H9 (cell line): ENCODE measurements around the gene EIF2S3. TPM values are rescaled to one million over a fixed set of nuclear protein-coding genes. Genes with fewer than 3 reads are reported as not detected.

Experiments
- DNase-seq: peaks from one replicate; pipeline ENCODE4 v3.0.0-alpha.2; 2017
- H2AFZ ChIP-seq: one replicate; pipeline ENCODE4 v1.6.1; 2013; ENCODE audit warnings: mild to moderate bottlenecking, low read length, control low read depth, moderate library complexity
- H2AK5ac ChIP-seq: 2 replicates; pipeline ENCODE4 v1.6.1; 2013; ENCODE audit warnings: low read length, control low read depth, mixed read lengths; ENCODE audit not compliant: insufficient read length
- H2BK120ac ChIP-seq: one replicate; pipeline ENCODE4 v1.6.1; 2013; ENCODE audit warnings: low read depth, mild to moderate bottlenecking, low read length, control low read depth, inconsistent platforms; ENCODE audit not compliant: poor library complexity, severe bottlenecking
- H2BK12ac ChIP-seq: 2 replicates; pipeline ENCODE4 v1.6.1; 2013; ENCODE audit warnings: low read length, control low read depth, mixed read lengths, low read depth; ENCODE audit not compliant: insufficient read length
- H2BK15ac ChIP-seq: 2 replicates; pipeline ENCODE4 v1.6.1; 2013; ENCODE audit warnings: low read depth, low read length, control low read depth
- H2BK20ac ChIP-seq: one replicate; pipeline ENCODE4 v1.6.1; 2013; ENCODE audit warnings: low read depth, mild to moderate bottlenecking, low read length, control low read depth, inconsistent platforms; ENCODE audit not compliant: poor library complexity, severe bottlenecking
- H2BK5ac ChIP-seq: 2 replicates; pipeline ENCODE4 v1.6.1; 2013; ENCODE audit warnings: low read length, control low read depth, mixed read lengths; ENCODE audit not compliant: insufficient read length
- H3K14ac ChIP-seq: 2 replicates; pipeline ENCODE4 v1.6.1; 2013; ENCODE audit warnings: low read length, control low read depth; ENCODE audit not compliant: insufficient read depth
- H3K18ac ChIP-seq: 2 replicates; pipeline ENCODE4 v1.6.1; 2013; ENCODE audit warnings: low read depth, mild to moderate bottlenecking, mixed read lengths, low read length, control low read depth; ENCODE audit not compliant: insufficient read length
- H3K23ac ChIP-seq: 2 replicates; pipeline ENCODE4 v1.6.1; 2013; ENCODE audit warnings: low read length, control low read depth, mixed read lengths, low read depth; ENCODE audit not compliant: insufficient read length
- H3K23me2 ChIP-seq: 2 replicates; pipeline ENCODE4 v1.6.1; 2013; ENCODE audit warnings: low read depth, mild to moderate bottlenecking, mixed read lengths, low read length, control low read depth; ENCODE audit not compliant: insufficient read length, poor library complexity, severe bottlenecking
- H3K27ac ChIP-seq: 2 replicates; pipeline ENCODE4 v1.5.1; 2013; ENCODE audit warnings: low read length, control low read depth, mixed read lengths, low read depth; ENCODE audit not compliant: insufficient read length
- H3K27me3 ChIP-seq: 2 replicates; pipeline ENCODE4 v1.6.1; 2013; ENCODE audit warnings: low read length, control low read depth, inconsistent platforms; ENCODE audit not compliant: insufficient read depth
- H3K4ac ChIP-seq: 2 replicates; pipeline ENCODE4 v1.6.1; 2013; ENCODE audit warnings: low read depth, mild to moderate bottlenecking, control low read depth, inconsistent platforms, low read length, moderate library complexity
- H3K4me1 ChIP-seq: 2 replicates; pipeline ENCODE4 v1.6.1; 2013; ENCODE audit warnings: low read length, control low read depth, inconsistent platforms; ENCODE audit not compliant: insufficient read depth
- H3K4me2 ChIP-seq: 2 replicates; pipeline ENCODE4 v1.6.1; 2013; ENCODE audit warnings: low read length, control low read depth, mixed read lengths; ENCODE audit not compliant: insufficient read length, insufficient read depth
- H3K56ac ChIP-seq: 2 replicates; pipeline ENCODE4 v1.6.1; 2013; ENCODE audit warnings: low read depth, mild to moderate bottlenecking, mixed read lengths, low read length, control low read depth; ENCODE audit not compliant: insufficient read length
- H3K79me1 ChIP-seq: 2 replicates; pipeline ENCODE4 v1.6.1; 2013; ENCODE audit warnings: low read depth, mild to moderate bottlenecking, moderate library complexity, low read length, control low read depth, inconsistent platforms; ENCODE audit not compliant: insufficient read depth, poor library complexity, severe bottlenecking
- H3K79me2 ChIP-seq: 2 replicates; pipeline ENCODE4 v1.6.1; 2013; ENCODE audit warnings: low read length, control low read depth, inconsistent platforms; ENCODE audit not compliant: insufficient read depth
- H3K9ac ChIP-seq: 2 replicates; pipeline ENCODE4 v1.6.1; 2013; ENCODE audit warnings: low read length, control low read depth, mixed read lengths; ENCODE audit not compliant: insufficient read length; ENCODE audit errors: extremely low read depth
- H3K9me3 ChIP-seq: one replicate; pipeline ENCODE4 v1.6.1; 2013; ENCODE audit warnings: low read depth, low read length, inconsistent platforms; ENCODE audit not compliant: control insufficient read depth
- H3T11ph ChIP-seq: one replicate; pipeline ENCODE4 v1.6.1; 2013; ENCODE audit warnings: mild to moderate bottlenecking, low read length, control low read depth, inconsistent platforms
- H4K20me1 ChIP-seq: one replicate; pipeline ENCODE4 v1.6.1; 2013; ENCODE audit not compliant: control insufficient read depth, insufficient read length, insufficient read depth
- H4K5ac ChIP-seq: 2 replicates; pipeline ENCODE4 v1.6.1; 2013; ENCODE audit warnings: low read depth, mild to moderate bottlenecking, mixed read lengths, low read length, control low read depth; ENCODE audit not compliant: insufficient read length
- H4K8ac ChIP-seq: replicated peaks from 2 replicates; pipeline ENCODE4 v1.6.1; 2013; ENCODE audit warnings: low read length, control low read depth, mixed read lengths, low read depth; ENCODE audit not compliant: insufficient read length
- H4K91ac ChIP-seq: 2 replicates; pipeline ENCODE4 v1.6.1; 2013; ENCODE audit warnings: low read depth, mild to moderate bottlenecking, moderate library complexity, mixed read lengths, low read length, control low read depth; ENCODE audit not compliant: insufficient read length
- H3K27ac Mint-ChIP-seq, 3 experiments: 2 replicates in 2 of 3; 3 replicates in 1 of 3; pipeline ENCODE4 v1.8.0; 2020 to 2021; ENCODE audit warnings: mixed read lengths in 3 of 3, mild to moderate bottlenecking in 1 of 3, moderate library complexity in 1 of 3
- H3K27me3 Mint-ChIP-seq: 2 replicates; pipeline ENCODE4 v1.8.0; 2021; ENCODE audit warnings: low read depth, mild to moderate bottlenecking, moderate library complexity, mixed read lengths
- H3K36me3 Mint-ChIP-seq, 3 experiments: 2 replicates in 2 of 3; 3 replicates in 1 of 3; pipeline ENCODE4 v1.8.0; 2020 to 2021; ENCODE audit warnings: low read depth in 3 of 3, mixed read lengths in 3 of 3; ENCODE audit not compliant: insufficient read depth in 1 of 3
- H3K4me1 Mint-ChIP-seq, 2 experiments: 2 replicates each; pipeline ENCODE4 v1.8.0; 2020; ENCODE audit warnings: mixed read lengths in 2 of 2
- H3K4me3 Mint-ChIP-seq, 2 experiments: 2 replicates in 1 of 2; 3 replicates in 1 of 2; pipeline ENCODE4 v1.8.0; 2020 to 2021; ENCODE audit warnings: mild to moderate bottlenecking in 2 of 2, mixed read lengths in 2 of 2, moderate library complexity in 1 of 2
- H3K9me3 Mint-ChIP-seq, 2 experiments: 2 replicates in 1 of 2; 3 replicates in 1 of 2; pipeline ENCODE4 v1.8.0; 2020; ENCODE audit warnings: mild to moderate bottlenecking in 2 of 2, mixed read lengths in 2 of 2, moderate library complexity in 1 of 2
- WGBS: extraction: QIAGEN DNeasy Blood & Tissue Kit; methylation state at CpG from one replicate; pipeline ENCODE4 v1.1.7; 2013; ENCODE audit warnings: missing lambda C conversion rate, low lambda C conversion rate, mixed read lengths; ENCODE audit not compliant: insufficient read length; ENCODE audit errors: extremely low coverage; 5-methylcytosine and 5-hydroxymethylcytosine counted together
- total RNA-seq: library from RNA; stranded (reverse); gene quantifications from 2 replicates; pipeline ENCODE4 v1.2.1, GENCODE V29; 2021
- TF ChIP-seq, protein P1 (sequence below): fragments of 200-600 bp; sonication (generic); conservative IDR thresholded peaks from 3 replicates; pipeline ENCODE4 v1.8.0; 2021; ENCODE audit warnings: antibody characterized with exemption, mild to moderate bottlenecking

EIF2S3 gene
- total RNA-seq, 1 experiment from 2014 or later: 598 TPM

DNA sequence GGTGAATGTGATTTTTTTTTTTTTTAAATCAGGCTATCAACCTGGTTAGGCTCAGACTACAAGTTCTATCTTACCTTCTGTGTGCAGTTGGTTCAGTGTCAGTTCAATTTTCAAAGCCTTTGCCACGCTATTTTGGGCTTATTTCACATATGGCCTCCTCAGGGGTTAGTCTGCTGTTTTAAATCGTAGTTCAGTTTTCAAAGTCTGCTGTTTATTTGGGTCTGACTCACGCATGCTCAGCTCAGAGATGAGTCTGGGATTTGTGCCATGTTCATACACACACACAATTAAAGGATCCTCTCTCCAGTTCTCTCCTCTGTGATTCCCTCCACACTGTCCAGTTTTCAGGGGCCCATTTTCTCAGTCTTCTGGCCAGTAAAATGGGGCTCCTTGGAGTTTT is 62.5 kb downstream of the EIF2S3 start:
- Histone ChIP-seq H3K79me1 (no peaks in the 10 kb centered on the region), H4K20me1 (no peaks in the 10 kb centered on the region), H2BK120ac (no peak overlapping the region), H2BK5ac (no peak overlapping the region), H2AK5ac (no peak overlapping the region), H3K79me2 (no peaks in the 10 kb centered on the region), H2BK15ac (no peak overlapping the region), H3K23ac (no peak overlapping the region), H3K4me2 (no peak overlapping the region), H3K23me2 (no peaks in the 10 kb centered on the region), H3K27me3 (no peaks in the 10 kb centered on the region), H3K18ac (no peak overlapping the region), H3K4ac (no peak overlapping the region), H4K91ac (no peak overlapping the region), H3K27ac (no peak overlapping the region), H3K14ac (no peak overlapping the region), H3K4me1 (no peaks in the 10 kb centered on the region), H2AFZ (no peak overlapping the region), H3K56ac (no peak overlapping the region), H3K9ac (no peak overlapping the region), H4K8ac (no peak overlapping the region), H3T11ph (no peak overlapping the region), H2BK20ac (no peak overlapping the region), H2BK12ac (no peak overlapping the region), H3K9me3 (no peaks in the 10 kb centered on the region), H4K5ac (no peak overlapping the region)
- H3K27ac Mint-ChIP-seq: peak overlapping the region in 1 of 3 experiments; percentile 33; a peak in 2 of 7 replicates
- DNase-seq: no peak
- no peaks in the 10 kb centered on the region for H3K4me1 Mint-ChIP-seq
- WGBS: no CpG with 5 or more reads among the region's 3 CpGs
- H3K27me3 Mint-ChIP-seq: no peaks in the 10 kb centered on the region
- H3K9me3 Mint-ChIP-seq: no peaks in the 10 kb centered on the region
- TF ChIP-seq, protein P1, sequence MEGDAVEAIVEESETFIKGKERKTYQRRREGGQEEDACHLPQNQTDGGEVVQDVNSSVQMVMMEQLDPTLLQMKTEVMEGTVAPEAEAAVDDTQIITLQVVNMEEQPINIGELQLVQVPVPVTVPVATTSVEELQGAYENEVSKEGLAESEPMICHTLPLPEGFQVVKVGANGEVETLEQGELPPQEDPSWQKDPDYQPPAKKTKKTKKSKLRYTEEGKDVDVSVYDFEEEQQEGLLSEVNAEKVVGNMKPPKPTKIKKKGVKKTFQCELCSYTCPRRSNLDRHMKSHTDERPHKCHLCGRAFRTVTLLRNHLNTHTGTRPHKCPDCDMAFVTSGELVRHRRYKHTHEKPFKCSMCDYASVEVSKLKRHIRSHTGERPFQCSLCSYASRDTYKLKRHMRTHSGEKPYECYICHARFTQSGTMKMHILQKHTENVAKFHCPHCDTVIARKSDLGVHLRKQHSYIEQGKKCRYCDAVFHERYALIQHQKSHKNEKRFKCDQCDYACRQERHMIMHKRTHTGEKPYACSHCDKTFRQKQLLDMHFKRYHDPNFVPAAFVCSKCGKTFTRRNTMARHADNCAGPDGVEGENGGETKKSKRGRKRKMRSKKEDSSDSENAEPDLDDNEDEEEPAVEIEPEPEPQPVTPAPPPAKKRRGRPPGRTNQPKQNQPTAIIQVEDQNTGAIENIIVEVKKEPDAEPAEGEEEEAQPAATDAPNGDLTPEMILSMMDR: no peak
- H3K4me3 Mint-ChIP-seq: no peak overlapping the region
- no peaks in the 10 kb centered on the region for H3K36me3 Mint-ChIP-seq
